Panc1 (cell line): ENCODE data around the gene DPYSL5. TPM values are rescaled to one million over a fixed set of nuclear protein-coding genes. Genes with fewer than 3 reads are reported as not detected.

Experiments used
- ATAC-seq: fragments of 200-7000 bp; cut with Tn5 transposase; 2 replicates; pipeline ENCODE4 v1.9.1; 2020; ENCODE audit warnings: mild to moderate bottlenecking, moderate library complexity
- BruUV-seq: library from RNA; stranded (reverse); fragments of 400-500 nt; replicated peaks from 2 replicates; lab custom pipeline; 2021; lab: Mats Ljungman, UMichigan
- CTCF ChIA-PET: fragments of 300-600 bp; sonication (Branson Sonifier 250); formaldehyde crosslinking; loops from one replicate; lab custom pipeline; 2022; ENCODE audit warnings: antibody characterized with exemption; lab: Charles Lee
- POLR2A ChIA-PET: fragments of 300-600 bp; sonication (Branson Sonifier 250); formaldehyde crosslinking; loops from one replicate; lab custom pipeline; 2022; ENCODE audit warnings: antibody characterized with exemption; lab: Charles Lee
- DNase-seq: peaks from one replicate; pipeline ENCODE4 v3.0.0-alpha.2; 2010; ENCODE audit warnings: low read depth, low spot score
- H3K27ac ChIP-seq: 2 replicates; pipeline ENCODE4 v1.5.1; 2011; ENCODE audit warnings: mild to moderate bottlenecking, low read length, inconsistent platforms
- H3K27me3 ChIP-seq: fragments of 200-500 bp; sonication (Bioruptor generic); 2 replicates; pipeline ENCODE4 v1.6.0; 2014; ENCODE audit warnings: low read length, inconsistent platforms; ENCODE audit not compliant: control insufficient read depth, insufficient read depth
- H3K36me3 ChIP-seq: fragments of 200-500 bp; sonication (Bioruptor generic); 2 replicates; pipeline ENCODE4 v1.5.1; 2014; ENCODE audit warnings: inconsistent platforms, mild to moderate bottlenecking, low read length, moderate library complexity; ENCODE audit not compliant: control insufficient read depth, insufficient read depth
- H3K4me1 ChIP-seq: 2 replicates; pipeline ENCODE4 v1.5.1; 2011; ENCODE audit warnings: inconsistent platforms, mild to moderate bottlenecking, low read length, moderate library complexity; ENCODE audit not compliant: control insufficient read depth, insufficient read depth
- H3K4me3 ChIP-seq, 2 experiments: 2 replicates each; pipeline ENCODE4 v1.5.1; 2011 to 2012; ENCODE audit warnings: low read depth in 2 of 2, low read length in 2 of 2, mild to moderate bottlenecking in 2 of 2, inconsistent platforms in 1 of 2, moderate library complexity in 1 of 2
- H3K9me3 ChIP-seq: fragments of 200-500 bp; sonication (Bioruptor generic); 2 replicates; pipeline ENCODE4 v1.5.1; 2014; ENCODE audit warnings: low read depth, mild to moderate bottlenecking, inconsistent platforms, low read length, moderate library complexity; ENCODE audit not compliant: control insufficient read depth, insufficient read depth
- CTCF ChIP-seq: fragments of 450-650 bp; IDR thresholded peaks from 2 replicates; pipeline ENCODE4 v1.5.1; 2017; ENCODE audit warnings: mild to moderate bottlenecking
- POLR2AphosphoS5 ChIP-seq: IDR thresholded peaks from 2 replicates; pipeline ENCODE4 v1.6.1; 2012; ENCODE audit warnings: mild to moderate bottlenecking, low read depth, low read length, moderate library complexity
- REST ChIP-seq, 2 experiments: IDR thresholded peaks; 2 replicates each; pipeline ENCODE4 v1.6.1; 2011 to 2012; ENCODE audit warnings: low read depth in 2 of 2, control low read depth in 1 of 2, low read length in 1 of 2, mild to moderate bottlenecking in 1 of 2, moderate library complexity in 1 of 2; ENCODE audit not compliant: insufficient read depth in 1 of 2
- SIN3A ChIP-seq: IDR thresholded peaks from 2 replicates; pipeline ENCODE4 v1.6.1; 2012; ENCODE audit warnings: low read depth, mild to moderate bottlenecking, low read length, moderate library complexity, borderline replicate concordance; ENCODE audit not compliant: insufficient read depth
- TCF7L2 ChIP-seq: IDR thresholded peaks from 2 replicates; pipeline ENCODE4 v1.6.1; 2011; ENCODE audit warnings: mild to moderate bottlenecking, low read depth, low read length, inconsistent platforms
- in situ Hi-C: cut with HindIII; loops from 2 replicates; pipeline ENCODE4 v1.10.0; 2016; ENCODE audit warnings: low sequenced_read_pairs, low pct_unique_long_range_greater_than_20kb
- intact Hi-C: fragments of 100-400 bp; cut with micrococcal nuclease; formaldehyde crosslinking; loops from one replicate; pipeline ENCODE4 v1.10.0; 2022; ENCODE audit not compliant: unreplicated experiment
- total RNA-seq: library from RNA; stranded (reverse); gene quantifications from one replicate; pipeline ENCODE4 v1.2.1, GENCODE V29; 2021; ENCODE audit not compliant: unreplicated experiment

DPYSL5 gene
- total RNA-seq, 1 experiment from 2014 or later, result 0.31 TPM

- CTCF ChIA-PET, result no interaction called here
- POLR2A ChIA-PET, result interaction anchor here (0.6 kb wide), 1 partner anchor 142 kb away, joined by 7 read pairs; no protein-coding TSS in a partner anchor
- TF ChIP-seq POLR2AphosphoS5 (no peak), REST (IDR thresholded peaks at IDR 0.05; ENCODE audit: insufficient read depth in 1 of 2, low read depth in 2 of 2, low read length in 1 of 2) (no peak), CTCF (no peak), SIN3A (no peak), TCF7L2 (no peak)
- no peak overlapping the region for H3K4me3 ChIP-seq
- peaks cover 16% of the 10 kb centered on the region; the same call in 1 of the 2 replicates for H3K27me3 ChIP-seq
- no peaks in the 10 kb centered on the region for H3K9me3 ChIP-seq
- intact Hi-C loops, result no loop called here
- DNase-seq (no peak), ATAC-seq (no peak)
- no peak overlapping the region for H3K27ac ChIP-seq
- no peaks in the 10 kb centered on the region for H3K4me1 ChIP-seq
- no peaks in the 10 kb centered on the region for H3K36me3 ChIP-seq
- no TSS peak for BruUV-seq
- in situ Hi-C loops, result no loop called here
These were observed 25.5 kb downstream of the DPYSL5 start for GRCh38 chr2:26873286-26873983.

- TF ChIP-seq TCF7L2 (no peak), CTCF (no peak)
- no peak overlapping the region for H3K4me3 ChIP-seq
- in situ Hi-C loops, result no loop called here
- H3K4me1 ChIP-seq, result no peaks in the 10 kb centered on the region
- H3K36me3 ChIP-seq, result no peaks in the 10 kb centered on the region
- intact Hi-C loops, result no loop called here
- H3K27ac ChIP-seq, result no peak overlapping the region
- POLR2A ChIA-PET, result no interaction called here
- no peak for DNase-seq
- BruUV-seq, result no TSS peak
- CTCF ChIA-PET, result interaction anchor here (0.5 kb wide), 1 partner anchor 405 kb away, joined by 6 read pairs; no protein-coding TSS in a partner anchor
- ATAC-seq, result no peak
- no peaks in the 10 kb centered on the region for H3K9me3 ChIP-seq
- peaks cover 14% of the 10 kb centered on the region; the same call in 1 of the 2 replicates for H3K27me3 ChIP-seq
These were observed 26.6 kb downstream of the DPYSL5 start for GRCh38 chr2:26874514-26874913.
